ENCODE data around the gene ATP4A. TPM values are rescaled to one million over a fixed set of nuclear protein-coding genes. Genes with fewer than 3 reads are reported as not detected.

The ATP4A gene
- total and polyA plus RNA-seq, 9 of the 15 experiments (the other 6 are each of a cell fraction or from before 2014, with no cell fraction given), result 0.15 TPM; not detected in 8

- TF ChIP-seq XRCC3 (IDR thresholded peaks at IDR 0.05), result no peak
- peak; percentile 27; the same call in 1 of the 2 replicates for TF ChIP-seq ZNF740 (CRISPR knock-in tag; IDR thresholded peaks at IDR 0.05)
- no peak for TF ChIP-seq ZNF740 (tag; IDR thresholded peaks at IDR 0.05)
- peak; percentile 4; the same call in 1 of the 2 replicates for TF ChIP-seq KDM2B (CRISPR knock-in tag; IDR thresholded peaks at IDR 0.05)
- TF ChIP-seq ZFX (CRISPR knock-in tag; IDR thresholded peaks at IDR 0.05), result peak; percentile 95
- TF ChIP-seq PRMT5 (CRISPR knock-in tag; IDR thresholded peaks at IDR 0.05), result peak; percentile 39; the same call in 1 of the 2 replicates
- 0 out of 2 replicates have a peak, but pooled peaks have one; percentile 7 for TF ChIP-seq ZNF12 (CRISPR knock-in tag; IDR thresholded peaks at IDR 0.05)
- TF ChIP-seq, protein P1, sequence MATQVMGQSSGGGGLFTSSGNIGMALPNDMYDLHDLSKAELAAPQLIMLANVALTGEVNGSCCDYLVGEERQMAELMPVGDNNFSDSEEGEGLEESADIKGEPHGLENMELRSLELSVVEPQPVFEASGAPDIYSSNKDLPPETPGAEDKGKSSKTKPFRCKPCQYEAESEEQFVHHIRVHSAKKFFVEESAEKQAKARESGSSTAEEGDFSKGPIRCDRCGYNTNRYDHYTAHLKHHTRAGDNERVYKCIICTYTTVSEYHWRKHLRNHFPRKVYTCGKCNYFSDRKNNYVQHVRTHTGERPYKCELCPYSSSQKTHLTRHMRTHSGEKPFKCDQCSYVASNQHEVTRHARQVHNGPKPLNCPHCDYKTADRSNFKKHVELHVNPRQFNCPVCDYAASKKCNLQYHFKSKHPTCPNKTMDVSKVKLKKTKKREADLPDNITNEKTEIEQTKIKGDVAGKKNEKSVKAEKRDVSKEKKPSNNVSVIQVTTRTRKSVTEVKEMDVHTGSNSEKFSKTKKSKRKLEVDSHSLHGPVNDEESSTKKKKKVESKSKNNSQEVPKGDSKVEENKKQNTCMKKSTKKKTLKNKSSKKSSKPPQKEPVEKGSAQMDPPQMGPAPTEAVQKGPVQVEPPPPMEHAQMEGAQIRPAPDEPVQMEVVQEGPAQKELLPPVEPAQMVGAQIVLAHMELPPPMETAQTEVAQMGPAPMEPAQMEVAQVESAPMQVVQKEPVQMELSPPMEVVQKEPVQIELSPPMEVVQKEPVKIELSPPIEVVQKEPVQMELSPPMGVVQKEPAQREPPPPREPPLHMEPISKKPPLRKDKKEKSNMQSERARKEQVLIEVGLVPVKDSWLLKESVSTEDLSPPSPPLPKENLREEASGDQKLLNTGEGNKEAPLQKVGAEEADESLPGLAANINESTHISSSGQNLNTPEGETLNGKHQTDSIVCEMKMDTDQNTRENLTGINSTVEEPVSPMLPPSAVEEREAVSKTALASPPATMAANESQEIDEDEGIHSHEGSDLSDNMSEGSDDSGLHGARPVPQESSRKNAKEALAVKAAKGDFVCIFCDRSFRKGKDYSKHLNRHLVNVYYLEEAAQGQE (IDR thresholded peaks at IDR 0.05; ENCODE audit: borderline replicate concordance), result peak; percentile 9; the same call in 1 of the 2 replicates
- TF ChIP-seq, protein P1 (CRISPR knock-in tag; IDR thresholded peaks at IDR 0.05; ENCODE audit: low read depth), result no peak
- no peak for TF ChIP-seq DEAF1 (CRISPR knock-in tag; IDR thresholded peaks at IDR 0.05)
- peak; percentile 47; the same call in 1 of the 2 replicates for TF ChIP-seq SMAD4 (CRISPR knock-in tag; conservative IDR thresholded peaks at IDR 0.05)
- TF ChIP-seq KDM5B (IDR thresholded peaks at IDR 0.05; ENCODE audit: insufficient replicate concordance, low read depth, low read length), result peak; percentile 81
- 0 out of 2 replicates have a peak, but pooled peaks have one; percentile 79 for TF ChIP-seq MTA3 (IDR thresholded peaks at IDR 0.05; ENCODE audit: borderline replicate concordance)
- TF ChIP-seq SREBF1 (IDR thresholded peaks at IDR 0.05; ENCODE audit: borderline replicate concordance, low read depth, low read length), result peak; percentile 49; the same call in 1 of the 2 replicates
- TF ChIP-seq TAF9B (IDR thresholded peaks at IDR 0.05; ENCODE audit: partially characterized antibody), result peak; percentile 59
- TF ChIP-seq CXXC5 (CRISPR knock-in tag; IDR thresholded peaks at IDR 0.05), result peak; percentile 91
- 0 out of 2 replicates have a peak, but pooled peaks have one; percentile 4 for TF ChIP-seq SP1 (CRISPR knock-in tag; IDR thresholded peaks at IDR 0.05)
Measured at GRCh38 chr19:35545001-35545854, 18.2 kb downstream of the ATP4A start, which contains the start of gene TMEM147 (continued).

All from K562 (cell line).